Adipocyte (in vitro differentiated cells): Measurements from ENCODE around the gene PRKCA.
"Not testable (repeated sequence)": the region's sequence is repeated elsewhere in the genome, so short reads cannot be mapped to it uniquely, and the experiment has no call there.

ENCODE experiments used
- DNase-seq: peaks from one replicate; pipeline ENCODE4 v3.0.0-alpha.2; 2015; ENCODE audit warnings: low read depth
- H3K27me3 ChIP-seq: replicated peaks from 2 replicates; pipeline ENCODE4 v1.7.0; 2013; ENCODE audit warnings: mild to moderate bottlenecking, low read length, moderate library complexity; ENCODE audit not compliant: control insufficient read depth, insufficient read depth
- H3K36me3 ChIP-seq: 2 replicates; pipeline ENCODE4 v1.7.0; 2013; ENCODE audit warnings: low read length, mild to moderate bottlenecking, moderate library complexity; ENCODE audit not compliant: control insufficient read depth, insufficient read depth, severe bottlenecking
- H3K4me1 ChIP-seq: 2 replicates; pipeline ENCODE4 v1.7.0; 2013; ENCODE audit warnings: mild to moderate bottlenecking, low read length, moderate library complexity; ENCODE audit not compliant: control insufficient read depth, insufficient read depth
- H3K4me3 ChIP-seq: 2 replicates; pipeline ENCODE4 v1.7.0; 2013; ENCODE audit warnings: mild to moderate bottlenecking, low read length, moderate library complexity
- H3K9ac ChIP-seq: 2 replicates; pipeline ENCODE4 v1.7.0; 2013; ENCODE audit warnings: mild to moderate bottlenecking, low read length, moderate library complexity
- H3K9me3 ChIP-seq: 2 replicates; pipeline ENCODE4 v1.7.0; 2013; ENCODE audit warnings: mild to moderate bottlenecking, low read length, moderate library complexity; ENCODE audit not compliant: control insufficient read depth

Gene PRKCA

DNA sequence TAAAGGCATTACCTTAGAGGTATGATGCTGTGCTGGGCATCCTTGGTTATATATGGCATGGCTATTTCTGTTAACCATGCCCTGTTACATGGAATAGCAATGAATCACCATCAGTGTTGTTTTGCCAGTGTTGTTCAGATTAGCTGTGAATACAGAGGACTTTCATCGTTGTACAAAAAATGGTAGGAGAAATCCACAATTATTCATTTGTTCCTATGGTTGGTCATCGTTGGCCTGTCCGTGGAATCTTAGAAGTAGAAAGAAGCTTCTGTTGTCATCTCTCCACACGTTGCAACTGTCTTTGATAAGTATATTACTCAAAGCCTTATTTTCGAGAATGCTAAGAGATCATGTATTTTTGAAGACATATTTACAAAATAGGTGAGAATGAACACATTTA, 418.2 kb downstream of the PRKCA start:
- no peaks in the 10 kb centered on the region for H3K27me3 ChIP-seq
- peaks cover 18% of the 10 kb centered on the region for H3K4me1 ChIP-seq
- no peak for DNase-seq
- no peaks in the 10 kb centered on the region for H3K36me3 ChIP-seq
- H3K4me3 ChIP-seq, result no peak overlapping the region
- no peak overlapping the region for H3K9ac ChIP-seq
- no peaks in the 10 kb centered on the region for H3K9me3 ChIP-seq

DNA sequence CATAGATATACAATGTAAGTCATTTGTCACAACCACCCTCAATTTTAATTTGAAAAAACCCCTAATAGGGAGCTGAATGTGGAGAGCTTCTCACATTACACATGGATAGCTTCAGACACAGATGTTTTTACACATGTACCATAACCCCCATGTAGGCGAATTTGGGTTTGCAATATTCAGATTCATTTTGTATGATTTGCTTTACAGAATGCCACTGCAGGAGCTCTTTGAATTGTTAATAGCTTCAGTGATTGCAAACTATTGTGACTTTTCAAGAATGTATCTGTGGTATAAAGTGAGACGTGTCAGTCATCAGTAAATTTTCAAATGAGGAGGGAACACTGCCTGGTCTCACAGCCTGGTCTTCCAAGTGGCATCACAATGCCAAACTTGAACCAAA, 419.9 kb downstream of the PRKCA start:
- H3K9me3 ChIP-seq, result no peaks in the 10 kb centered on the region
- H3K4me3 ChIP-seq, result no peak overlapping the region
- H3K9ac ChIP-seq, result no peak overlapping the region
- DNase-seq, result no peak
- no peaks in the 10 kb centered on the region for H3K36me3 ChIP-seq
- no peaks in the 10 kb centered on the region for H3K27me3 ChIP-seq
- peaks cover 18% of the 10 kb centered on the region for H3K4me1 ChIP-seq

GRCh38 chr17:66724581-66725341, 422.3 kb downstream of the PRKCA start:
- H3K9me3 ChIP-seq, result no peaks in the 10 kb centered on the region
- no peak overlapping the region for H3K4me3 ChIP-seq
- H3K27me3 ChIP-seq, result no peaks in the 10 kb centered on the region
- peaks cover 18% of the 10 kb centered on the region for H3K4me1 ChIP-seq
- peak; percentile 76 for DNase-seq
- H3K36me3 ChIP-seq, result no peaks in the 10 kb centered on the region
- H3K9ac ChIP-seq, result no peak overlapping the region

GRCh38 chr17:66725438-66725837, 423.0 kb downstream of the PRKCA start:
- H3K27me3 ChIP-seq, H3K9me3 ChIP-seq, DNase-seq, H3K36me3 ChIP-seq, H3K4me3 ChIP-seq, H3K9ac ChIP-seq: not testable (repeated sequence)
- peaks cover 18% of the 10 kb centered on the region for H3K4me1 ChIP-seq

GRCh38 chr17:66725956-66726355, 423.5 kb downstream of the PRKCA start:
- DNase-seq, result no peak
- no peaks in the 10 kb centered on the region for H3K36me3 ChIP-seq

GRCh38 chr17:66726371-66726770, 424.0 kb downstream of the PRKCA start:
- Histone ChIP-seq H3K9ac (no peak overlapping the region), H3K9me3 (no peaks in the 10 kb centered on the region), H3K27me3 (no peaks in the 10 kb centered on the region), H3K4me1 (peaks cover 18% of the 10 kb centered on the region), H3K4me3 (no peak overlapping the region), H3K36me3 (no peaks in the 10 kb centered on the region)
- DNase-seq, result no peak

More at GRCh38 chr17:66725956-66726355, 423.5 kb downstream of the PRKCA start:
- Histone ChIP-seq H3K4me3 (no peak overlapping the region), H3K27me3 (no peaks in the 10 kb centered on the region), H3K9ac (no peak overlapping the region), H3K4me1 (peaks cover 18% of the 10 kb centered on the region), H3K9me3 (no peaks in the 10 kb centered on the region)

GRCh38 chr17:66726846-66727245, 424.4 kb downstream of the PRKCA start:
- no peaks in the 10 kb centered on the region for H3K36me3 ChIP-seq
- H3K9me3 ChIP-seq, result no peaks in the 10 kb centered on the region
- no peak overlapping the region for H3K4me3 ChIP-seq
- DNase-seq, result no peak
- peaks cover 18% of the 10 kb centered on the region for H3K4me1 ChIP-seq
- no peak overlapping the region for H3K9ac ChIP-seq
- H3K27me3 ChIP-seq, result no peaks in the 10 kb centered on the region

GRCh38 chr17:66727634-66728570, 425.5 kb downstream of the PRKCA start:
- H3K36me3 ChIP-seq, result no peaks in the 10 kb centered on the region
- H3K4me3 ChIP-seq, result no peak overlapping the region
- H3K9me3 ChIP-seq, result no peaks in the 10 kb centered on the region
- H3K9ac ChIP-seq, result no peak overlapping the region
- H3K27me3 ChIP-seq, result no peaks in the 10 kb centered on the region
- H3K4me1 ChIP-seq, result peaks cover 18% of the 10 kb centered on the region
- DNase-seq, result peak; percentile 52

DNA sequence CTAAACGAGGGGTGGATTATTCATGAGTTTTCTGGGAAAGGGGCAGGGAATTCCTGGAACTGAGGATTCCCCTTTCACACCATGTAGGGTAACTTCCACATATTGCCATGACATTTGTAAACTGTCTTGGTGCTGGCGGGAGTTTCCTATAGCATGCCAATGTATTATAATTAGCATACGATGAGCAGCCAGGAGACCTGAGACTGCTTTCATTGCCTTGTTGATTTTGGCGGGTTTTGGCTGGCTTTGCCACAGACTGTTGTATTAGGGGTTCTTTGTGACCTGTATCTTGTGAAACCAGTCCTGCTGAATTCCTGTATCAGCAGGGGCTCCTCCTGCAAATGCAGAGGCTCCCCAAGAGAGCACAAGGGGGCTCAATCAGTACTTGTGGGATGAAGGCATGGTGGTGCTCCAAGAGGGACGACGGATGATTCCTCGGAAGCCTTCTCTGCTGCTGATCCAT, 428.1 kb downstream of the PRKCA start:
- DNase-seq, result no peak
- Histone ChIP-seq H3K36me3 (peaks cover 3% of the 10 kb centered on the region), H3K9ac (no peak overlapping the region), H3K4me3 (no peak overlapping the region), H3K27me3 (no peaks in the 10 kb centered on the region), H3K4me1 (no peaks in the 10 kb centered on the region), H3K9me3 (no peaks in the 10 kb centered on the region)

DNA sequence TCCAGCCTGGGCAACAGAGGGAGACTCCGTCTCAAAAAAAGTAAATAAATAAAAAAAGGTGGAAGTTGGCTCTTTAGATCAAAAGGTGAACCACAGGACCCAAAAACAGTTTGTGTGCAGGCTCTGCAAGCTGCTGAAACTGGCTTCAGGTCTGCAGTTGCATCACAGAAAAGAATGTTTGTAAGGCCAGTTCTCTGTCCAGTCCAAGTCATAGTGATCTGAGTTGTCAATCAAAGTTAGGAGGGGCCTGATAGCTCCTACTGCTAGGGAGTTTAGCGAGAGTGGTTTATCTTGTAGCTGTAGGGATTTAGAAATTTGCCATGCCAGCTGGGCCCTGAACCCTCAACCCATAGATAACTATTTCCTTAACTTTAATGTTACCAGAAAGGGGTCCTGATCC, 431.3 kb downstream of the PRKCA start:
- Histone ChIP-seq H3K4me3 (no peak overlapping the region), H3K4me1 (peaks cover 4% of the 10 kb centered on the region), H3K36me3 (peaks cover 5% of the 10 kb centered on the region), H3K9me3 (no peaks in the 10 kb centered on the region), H3K27me3 (no peaks in the 10 kb centered on the region), H3K9ac (no peak overlapping the region)
- no peak for DNase-seq

GRCh38 chr17:66734186-66734943, 432.0 kb downstream of the PRKCA start:
- Histone ChIP-seq H3K36me3 (peaks cover 5% of the 10 kb centered on the region), H3K27me3 (no peaks in the 10 kb centered on the region), H3K9me3 (no peaks in the 10 kb centered on the region), H3K4me3 (no peak overlapping the region), H3K9ac (no peak overlapping the region), H3K4me1 (peaks cover 4% of the 10 kb centered on the region)
- DNase-seq, result no peak
